Transverse colon (tissue), 4 donors: ENCODE measurements around the gene S100A3.

Experiments used
- EP300 ChIP-seq: sonication (generic); formaldehyde crosslinking; IDR thresholded peaks from one replicate; pipeline ENCODE4 v1.6.1; 2017; ENCODE audit warnings: antibody characterized with exemption, low read depth
- POLR2A ChIP-seq: fragments of 450-650 bp; IDR thresholded peaks from one replicate; pipeline ENCODE4 v1.6.1; 2016; ENCODE audit warnings: antibody characterized with exemption, mild to moderate bottlenecking, moderate library complexity
- POLR2AphosphoS5 ChIP-seq, 3 donors: sonication (generic); formaldehyde crosslinking; IDR thresholded peaks; one replicate each; pipeline ENCODE4 v1.6.1; 2016; ENCODE audit warnings: antibody characterized with exemption in 3 of 3
- TF ChIP-seq, protein P1 (sequence below), 5 experiments: fragments of 200-600 bp in 3 of 5; fragments of 450-650 bp in 2 of 5; sonication (generic) in 3 of 5; IDR thresholded peaks; 1 replicate in 2 of 5; 2 replicates in 3 of 5; pipeline ENCODE4 v1.5.1; 2016 to 2017; ENCODE audit warnings: antibody characterized with exemption in 5 of 5, inconsistent platforms in 3 of 5, mild to moderate bottlenecking in 2 of 5, moderate library complexity in 1 of 5

DNA sequence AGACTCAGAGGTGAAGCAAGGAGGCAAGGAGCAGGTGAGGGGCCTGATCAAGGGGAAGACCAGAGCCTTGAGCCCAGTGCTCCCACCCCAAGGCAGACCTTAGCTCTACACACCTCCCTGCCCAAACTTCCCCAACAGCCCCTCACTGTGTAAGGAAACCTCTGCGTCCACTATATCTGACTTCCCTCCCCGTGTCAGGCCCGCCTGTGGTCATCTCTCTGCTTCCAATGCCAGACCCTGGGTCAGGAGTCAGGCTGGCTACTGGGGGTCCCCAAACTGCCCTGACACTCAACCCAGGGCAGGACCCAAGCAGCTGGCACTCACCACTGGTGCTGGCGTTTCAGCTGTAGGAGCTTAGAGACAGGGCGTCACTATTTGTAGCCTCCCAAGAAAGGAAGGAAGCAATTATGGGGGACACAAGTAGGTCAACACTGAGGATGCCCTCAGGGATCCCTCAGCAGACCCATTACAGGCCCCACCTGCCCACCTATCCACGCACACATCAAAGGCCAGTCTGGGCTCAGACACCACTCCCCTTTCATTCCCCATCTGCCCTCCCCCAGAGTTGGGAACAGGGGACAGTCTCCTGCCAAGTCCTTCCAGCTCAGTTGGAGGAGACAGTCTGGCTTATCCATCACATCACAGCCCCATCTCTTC lies 811 bp upstream of the S100A3 start:
- TF ChIP-seq, protein P1, sequence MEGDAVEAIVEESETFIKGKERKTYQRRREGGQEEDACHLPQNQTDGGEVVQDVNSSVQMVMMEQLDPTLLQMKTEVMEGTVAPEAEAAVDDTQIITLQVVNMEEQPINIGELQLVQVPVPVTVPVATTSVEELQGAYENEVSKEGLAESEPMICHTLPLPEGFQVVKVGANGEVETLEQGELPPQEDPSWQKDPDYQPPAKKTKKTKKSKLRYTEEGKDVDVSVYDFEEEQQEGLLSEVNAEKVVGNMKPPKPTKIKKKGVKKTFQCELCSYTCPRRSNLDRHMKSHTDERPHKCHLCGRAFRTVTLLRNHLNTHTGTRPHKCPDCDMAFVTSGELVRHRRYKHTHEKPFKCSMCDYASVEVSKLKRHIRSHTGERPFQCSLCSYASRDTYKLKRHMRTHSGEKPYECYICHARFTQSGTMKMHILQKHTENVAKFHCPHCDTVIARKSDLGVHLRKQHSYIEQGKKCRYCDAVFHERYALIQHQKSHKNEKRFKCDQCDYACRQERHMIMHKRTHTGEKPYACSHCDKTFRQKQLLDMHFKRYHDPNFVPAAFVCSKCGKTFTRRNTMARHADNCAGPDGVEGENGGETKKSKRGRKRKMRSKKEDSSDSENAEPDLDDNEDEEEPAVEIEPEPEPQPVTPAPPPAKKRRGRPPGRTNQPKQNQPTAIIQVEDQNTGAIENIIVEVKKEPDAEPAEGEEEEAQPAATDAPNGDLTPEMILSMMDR (IDR thresholded peaks at IDR 0.05): no peak
- TF ChIP-seq POLR2A (no peak), EP300 (no peak), POLR2AphosphoS5 (IDR thresholded peaks at IDR 0.05) (no peak)
